ENCODE results near the gene NUMB. TPM values are rescaled to one million over a fixed set of nuclear protein-coding genes. Genes with fewer than 3 reads are reported as not detected.

The NUMB gene
- total and polyA plus RNA-seq, 2 donors (not counting 3 experiments of a cell fraction or from before 2014, with no cell fraction given) = 128 to 164 TPM

DNA sequence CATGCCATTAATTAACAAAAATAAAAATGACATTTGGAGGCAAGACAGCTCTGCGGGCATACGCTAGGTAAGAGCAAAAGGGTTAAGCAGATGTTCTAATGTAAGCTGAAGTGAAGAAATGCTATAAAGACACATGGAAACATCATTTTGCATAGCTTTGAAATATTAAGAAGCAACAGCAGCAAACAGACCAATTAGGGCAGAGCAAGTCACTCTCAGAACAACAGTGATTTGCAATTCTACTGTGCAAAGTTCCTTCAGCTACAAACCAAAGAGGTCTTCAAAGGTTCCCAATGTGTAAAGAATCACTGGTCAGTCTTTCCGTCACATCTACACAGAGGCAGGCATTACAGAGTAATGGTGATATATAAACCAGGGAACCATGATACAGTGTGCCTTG, 152.8 kb downstream of the NUMB start:
- Histone ChIP-seq H3K9me3 (replicated peaks; ENCODE audit: control insufficient read depth, insufficient read depth, low read length) (no peaks in the 10 kb centered on the region), H2AFZ (ENCODE audit: low read depth, low read length) (no peak overlapping the region), H3K9me1 (replicated peaks; ENCODE audit: control insufficient read depth, extremely low read depth, insufficient read depth, low read length) (no peaks in the 10 kb centered on the region), H3K4me2 (ENCODE audit: insufficient read depth, low read length) (no peak overlapping the region), H3K27ac (ENCODE audit: insufficient read depth, low read depth, low read length) (no peak overlapping the region), H3K36me3 (ENCODE audit: control insufficient read depth in 2 of 2, extremely low read depth in 1 of 2, insufficient read depth in 2 of 2, low read length in 2 of 2) (no peaks in the 10 kb centered on the region), H3K4me1 (ENCODE audit: control insufficient read depth, extremely low read depth, insufficient read depth, low read length) (peaks cover 2% of the 10 kb centered on the region), H3K9ac (replicated peaks; ENCODE audit: extremely low read depth, insufficient read depth, low read length) (no peak overlapping the region), H3K79me2 (ENCODE audit: control insufficient read depth, insufficient read depth, low read length) (peaks cover 8% of the 10 kb centered on the region), H4K20me1 (replicated peaks; ENCODE audit: control insufficient read depth, extremely low read depth, insufficient read depth, low read length) (no peaks in the 10 kb centered on the region), H3K4me3 (replicated peaks in 1 of 3; ENCODE audit: insufficient read depth in 1 of 3, low read depth in 1 of 3, low read length in 3 of 3) (no peak overlapping the region), H3K27me3 (ENCODE audit: control insufficient read depth in 2 of 2, insufficient read depth in 2 of 2, low read length in 2 of 2) (no peaks in the 10 kb centered on the region)
- no peak for FAIRE-seq
- DNase-seq (ENCODE audit: low read depth, low spot score) = no peak
- POLR2A ChIA-PET = no interaction called here
- CTCF ChIA-PET = interaction anchor here (0.8 to 4.1 kb wide), 2 partner anchors 10 to 167 kb away, joined by 3 to 30 read pairs; no protein-coding TSS in a partner anchor
- BruUV-seq (replicated peaks) = no TSS peak
- dilution Hi-C loops (cut with MboI; ENCODE audit: extremely low pct_ligation_motif_present, low sequenced_read_pairs) (no loop called here), intact Hi-C loops (cut with micrococcal nuclease) (no loop called here)
- no peak for TF ChIP-seq MYC (IDR thresholded peaks at IDR 0.05; ENCODE audit: low read depth, low read length)
- TF ChIP-seq POLR2A (IDR thresholded peaks at IDR 0.05; ENCODE audit: low read depth, low read length) = no peak
- TF ChIP-seq FOS (IDR thresholded peaks at IDR 0.05; ENCODE audit: borderline replicate concordance, insufficient read depth, low read length) = no peak

DNA sequence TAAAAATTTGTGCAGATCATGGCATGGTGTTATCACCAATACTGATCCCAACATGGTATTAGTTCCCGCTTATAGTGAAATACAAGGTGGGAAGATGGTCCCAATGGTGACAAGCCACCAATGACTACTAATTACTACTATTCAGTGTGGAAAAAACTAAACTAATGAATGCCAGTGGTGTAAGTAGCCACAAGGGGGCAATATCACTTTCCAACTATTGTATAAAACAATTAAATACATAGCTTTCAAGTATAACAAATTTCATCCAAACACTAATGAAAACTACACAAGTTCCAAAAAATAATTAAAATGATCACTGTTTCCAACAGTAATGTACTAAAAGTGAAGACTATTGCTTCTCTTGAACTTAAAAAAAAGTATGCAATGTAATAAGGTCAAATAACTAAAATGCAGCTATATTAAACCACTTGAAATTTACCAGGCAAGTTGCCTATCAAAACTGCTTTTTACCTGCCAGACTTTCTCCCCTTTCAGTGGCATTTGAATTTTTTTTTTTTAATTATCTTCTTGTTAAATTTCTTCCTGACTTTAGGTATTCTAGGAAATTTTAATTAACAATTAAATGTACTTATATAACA, 163.0 kb downstream of the NUMB start:
- intact Hi-C loops (cut with micrococcal nuclease) = loop anchor here (1.0 to 5.0 kb wide), 4 partner anchors 122 to 338 kb away; partner anchors contain the start of gene NUMB
- dilution Hi-C loops (cut with MboI; ENCODE audit: extremely low pct_ligation_motif_present, low sequenced_read_pairs) = loop anchor here (25.0 kb wide), 1 partner anchor 167 kb away; the partner anchor contains the start of gene NUMB
- FAIRE-seq = peak; percentile 77

More for the DNA sequence above, 163.0 kb downstream of the NUMB start:
- POLR2A ChIA-PET = interaction anchor here (0.6 to 1.0 kb wide), 4 partner anchors 80 to 177 kb away, joined by 3 to 4 read pairs (median 4); no protein-coding TSS in a partner anchor
- Histone ChIP-seq H3K79me2 (ENCODE audit: control insufficient read depth, insufficient read depth, low read length) (no peaks in the 10 kb centered on the region), H3K4me2 (ENCODE audit: insufficient read depth, low read length) (no peak overlapping the region), H3K4me3 (replicated peaks in 1 of 3; ENCODE audit: insufficient read depth in 1 of 3, low read depth in 1 of 3, low read length in 3 of 3) (no peak overlapping the region), H3K9me3 (replicated peaks; ENCODE audit: control insufficient read depth, insufficient read depth, low read length) (no peaks in the 10 kb centered on the region), H3K27me3 (ENCODE audit: control insufficient read depth in 2 of 2, insufficient read depth in 2 of 2, low read length in 2 of 2) (no peaks in the 10 kb centered on the region), H3K9ac (replicated peaks; ENCODE audit: extremely low read depth, insufficient read depth, low read length) (no peak overlapping the region), H2AFZ (ENCODE audit: low read depth, low read length) (no peak overlapping the region), H4K20me1 (replicated peaks; ENCODE audit: control insufficient read depth, extremely low read depth, insufficient read depth, low read length) (no peaks in the 10 kb centered on the region), H3K9me1 (replicated peaks; ENCODE audit: control insufficient read depth, extremely low read depth, insufficient read depth, low read length) (no peaks in the 10 kb centered on the region), H3K36me3 (ENCODE audit: control insufficient read depth in 2 of 2, extremely low read depth in 1 of 2, insufficient read depth in 2 of 2, low read length in 2 of 2) (peaks cover 3 to 12% of the 10 kb centered on the region in 2 experiments), H3K27ac (ENCODE audit: insufficient read depth, low read depth, low read length) (no peak overlapping the region), H3K4me1 (ENCODE audit: control insufficient read depth, extremely low read depth, insufficient read depth, low read length) (peaks cover 3% of the 10 kb centered on the region)
- CTCF ChIA-PET = interaction anchor here (0.6 to 4.0 kb wide), 84 partner anchors 8 to 530 kb away, joined by 3 to 559 read pairs (median 5); partner anchors contain the start of genes ACOT2, NUMB, PSEN1 and RIOX1
- TF ChIP-seq JUN (IDR thresholded peaks at IDR 0.05; ENCODE audit: borderline replicate concordance, insufficient read depth, insufficient read length, low read depth) = no peak
- TF ChIP-seq, protein P1, sequence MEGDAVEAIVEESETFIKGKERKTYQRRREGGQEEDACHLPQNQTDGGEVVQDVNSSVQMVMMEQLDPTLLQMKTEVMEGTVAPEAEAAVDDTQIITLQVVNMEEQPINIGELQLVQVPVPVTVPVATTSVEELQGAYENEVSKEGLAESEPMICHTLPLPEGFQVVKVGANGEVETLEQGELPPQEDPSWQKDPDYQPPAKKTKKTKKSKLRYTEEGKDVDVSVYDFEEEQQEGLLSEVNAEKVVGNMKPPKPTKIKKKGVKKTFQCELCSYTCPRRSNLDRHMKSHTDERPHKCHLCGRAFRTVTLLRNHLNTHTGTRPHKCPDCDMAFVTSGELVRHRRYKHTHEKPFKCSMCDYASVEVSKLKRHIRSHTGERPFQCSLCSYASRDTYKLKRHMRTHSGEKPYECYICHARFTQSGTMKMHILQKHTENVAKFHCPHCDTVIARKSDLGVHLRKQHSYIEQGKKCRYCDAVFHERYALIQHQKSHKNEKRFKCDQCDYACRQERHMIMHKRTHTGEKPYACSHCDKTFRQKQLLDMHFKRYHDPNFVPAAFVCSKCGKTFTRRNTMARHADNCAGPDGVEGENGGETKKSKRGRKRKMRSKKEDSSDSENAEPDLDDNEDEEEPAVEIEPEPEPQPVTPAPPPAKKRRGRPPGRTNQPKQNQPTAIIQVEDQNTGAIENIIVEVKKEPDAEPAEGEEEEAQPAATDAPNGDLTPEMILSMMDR (IDR thresholded peaks at IDR 0.05; ENCODE audit: extremely low read depth in 1 of 2, insufficient read depth in 1 of 2, low read depth in 1 of 2, low read length in 2 of 2) = peak; percentile 48 to 55
- peak; percentile 71 for DNase-seq (ENCODE audit: low read depth, low spot score)
- no TSS peak for BruUV-seq (replicated peaks)

Measured in endothelial cell of umbilical vein (primary cell).